Measurements from ENCODE around the gene ATG4A.

Gene ATG4A

DNA sequence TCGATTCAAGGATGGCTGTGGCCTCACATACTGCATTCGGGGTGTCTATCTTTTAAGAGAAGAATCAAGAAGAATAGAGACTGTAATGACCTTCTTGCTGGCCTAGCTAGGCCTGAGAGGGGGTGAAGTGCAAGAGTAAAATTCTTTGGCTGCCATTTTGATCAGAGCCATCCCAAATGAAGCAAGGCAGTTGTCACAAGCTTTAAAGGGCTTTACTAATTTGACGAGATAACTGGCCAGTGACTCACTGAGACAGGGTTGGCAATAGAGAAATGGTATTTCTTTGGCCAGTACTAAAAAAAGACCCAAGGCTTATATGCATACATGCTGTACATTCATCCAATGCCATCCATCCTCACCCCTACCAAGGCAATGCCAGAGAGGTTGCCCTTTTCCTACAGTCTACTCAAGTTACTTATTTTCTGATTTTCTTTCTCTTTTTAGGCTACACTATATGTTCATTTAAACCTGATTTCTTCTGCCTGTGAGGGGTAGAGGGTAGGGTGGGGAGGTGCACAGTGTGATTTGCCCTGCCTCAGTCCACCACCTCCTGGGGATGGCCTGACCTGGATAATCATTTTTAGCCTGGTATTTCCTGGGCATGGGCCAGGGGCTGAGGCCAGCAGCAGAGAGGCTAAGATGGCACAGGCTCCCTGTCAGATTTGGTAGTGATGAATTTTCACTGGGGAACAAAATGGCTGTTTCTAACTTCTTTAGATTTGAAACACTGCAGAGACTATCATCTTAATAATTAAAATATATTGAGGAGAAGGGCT is 32.2 kb downstream of the ATG4A start:
- no peak for DNase-seq

DNA sequence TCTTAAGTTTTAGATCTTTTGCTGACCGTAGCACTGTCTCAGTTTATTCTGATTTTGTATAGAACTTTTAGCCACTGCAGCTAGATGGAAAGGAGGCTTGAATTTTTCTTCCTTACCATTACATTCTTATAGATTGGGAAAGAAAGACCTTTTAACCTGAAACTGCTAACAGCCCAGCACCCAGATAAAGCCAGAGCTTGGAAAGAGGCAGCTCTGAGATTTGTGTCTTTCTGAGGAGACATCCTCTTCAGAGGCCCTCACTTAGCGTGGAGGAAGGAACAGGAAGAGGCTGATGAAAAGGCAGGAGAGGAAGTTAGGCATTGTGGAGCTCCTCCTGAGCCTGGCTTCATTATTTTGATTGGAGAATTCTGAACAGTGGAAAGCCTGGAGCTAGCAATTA is 35.1 kb downstream of the ATG4A start:
- no peak for DNase-seq

DNA sequence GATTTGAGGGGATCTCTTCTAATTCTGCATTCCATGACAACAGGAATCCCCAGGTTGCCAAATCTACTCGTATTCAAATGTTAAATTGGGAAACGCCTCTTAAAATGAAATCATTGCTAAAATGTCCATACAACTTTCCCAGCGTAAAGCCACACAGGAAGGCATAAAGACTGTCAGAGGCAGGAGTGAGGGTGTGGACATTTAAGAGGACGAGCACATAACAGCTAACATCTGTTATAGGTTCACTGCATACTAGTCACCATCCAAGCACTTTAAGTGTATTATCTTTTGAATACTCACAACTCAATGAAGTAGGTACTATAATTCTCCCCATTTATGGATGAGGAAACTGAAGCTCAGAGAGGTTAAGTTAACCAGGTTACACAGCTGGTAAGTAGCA is 35.6 kb downstream of the ATG4A start:
- no peak for DNase-seq

DNA sequence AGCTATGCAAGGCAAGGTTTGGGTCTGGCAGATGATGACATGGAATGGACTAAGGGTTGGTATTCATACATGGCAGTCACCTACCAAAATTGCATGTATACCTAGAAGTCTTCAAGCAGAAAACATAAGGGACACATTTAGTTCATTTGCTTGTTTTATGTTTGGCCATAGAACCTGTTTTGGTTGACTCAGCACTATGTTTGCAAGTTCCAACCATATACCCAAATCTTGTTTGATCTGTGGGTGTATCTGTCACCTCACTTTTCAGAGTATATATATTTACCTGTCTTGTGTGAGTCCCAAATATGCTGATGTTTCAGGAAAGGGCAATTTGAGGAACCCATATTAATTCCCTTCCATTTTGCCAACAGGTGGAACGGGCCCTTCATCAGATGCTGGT is 39.3 kb downstream of the ATG4A start:
- DNase-seq = no peak

DNA sequence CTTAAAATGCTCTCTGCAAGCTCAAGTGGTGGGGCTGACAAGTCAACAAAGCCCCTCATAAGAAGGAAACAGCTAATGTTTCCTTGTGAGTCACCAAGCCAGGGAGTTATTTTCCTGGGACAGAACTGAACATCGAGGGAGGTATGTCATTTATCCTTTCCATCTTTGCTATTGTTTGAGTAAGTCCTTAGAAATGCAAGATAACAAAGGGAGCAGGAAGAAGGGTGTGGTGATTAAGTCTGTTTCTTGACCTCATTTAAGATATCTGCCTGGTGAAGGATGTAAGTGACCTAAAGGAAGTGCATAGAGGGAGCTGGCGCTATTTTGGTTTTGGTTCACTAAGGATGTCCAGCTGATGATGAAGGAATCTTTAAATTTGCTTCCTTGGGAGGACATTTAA is 39.9 kb downstream of the ATG4A start:
- DNase-seq = no peak

DNA sequence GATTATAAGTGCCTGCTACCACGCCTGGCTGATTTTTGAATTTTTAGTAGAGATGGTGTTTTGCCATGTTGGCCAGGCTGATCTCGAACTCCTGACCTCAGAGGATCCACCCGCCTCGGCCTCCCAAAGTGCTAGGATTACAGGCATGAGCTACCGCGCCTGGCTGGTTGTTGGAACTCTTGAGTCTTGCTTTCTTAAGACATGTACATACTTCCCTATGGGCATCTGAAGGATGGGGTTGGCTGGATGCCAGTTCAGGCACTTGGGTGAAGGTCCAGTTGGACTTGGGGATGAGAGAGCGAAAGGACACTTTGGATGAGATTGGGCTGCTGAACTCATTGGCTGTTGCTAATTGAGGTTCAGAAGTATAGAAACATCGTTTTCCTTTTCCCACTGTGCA is 40.5 kb downstream of the ATG4A start:
- DNase-seq = no peak

DNA sequence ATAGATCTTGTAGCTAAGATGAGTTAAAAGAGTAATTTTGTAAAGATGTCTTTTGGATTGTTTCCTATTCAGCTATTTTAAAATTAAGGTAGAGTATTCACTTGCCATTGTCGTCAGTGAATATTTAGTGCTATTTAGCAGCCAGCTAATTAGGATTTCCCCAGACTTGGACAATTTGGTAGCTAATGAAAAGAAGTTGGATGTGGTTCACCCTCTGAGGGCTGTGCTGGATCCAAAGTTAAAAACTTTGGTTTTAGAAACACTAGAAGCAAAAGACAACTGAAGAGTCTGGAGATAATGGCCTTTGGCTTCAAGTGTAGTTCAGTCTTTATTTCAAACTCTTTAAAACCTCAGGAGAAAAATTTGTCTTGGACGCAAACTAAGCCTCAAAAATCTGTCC is 41.3 kb downstream of the ATG4A start:
- no peak for DNase-seq

DNA sequence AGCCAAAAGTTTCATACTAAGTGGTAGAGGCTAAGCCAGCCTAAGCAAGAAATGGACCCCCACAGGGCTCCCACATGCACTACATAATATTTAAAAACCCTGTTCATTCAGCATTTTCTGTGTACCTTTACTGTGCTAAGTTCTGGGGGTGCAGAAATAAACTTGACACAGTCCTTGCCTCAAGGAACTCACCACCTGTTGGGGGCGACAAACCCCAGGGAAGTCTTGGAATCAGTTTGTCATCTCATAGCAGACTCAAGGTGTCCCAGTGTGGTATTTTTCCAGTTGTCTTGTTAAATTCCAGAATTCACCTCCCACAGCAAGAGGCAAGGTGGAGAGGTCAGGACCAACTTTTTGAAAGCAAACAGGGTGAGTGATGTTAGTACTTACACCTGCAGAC is 43.1 kb downstream of the ATG4A start:
- DNase-seq = no peak

DNA sequence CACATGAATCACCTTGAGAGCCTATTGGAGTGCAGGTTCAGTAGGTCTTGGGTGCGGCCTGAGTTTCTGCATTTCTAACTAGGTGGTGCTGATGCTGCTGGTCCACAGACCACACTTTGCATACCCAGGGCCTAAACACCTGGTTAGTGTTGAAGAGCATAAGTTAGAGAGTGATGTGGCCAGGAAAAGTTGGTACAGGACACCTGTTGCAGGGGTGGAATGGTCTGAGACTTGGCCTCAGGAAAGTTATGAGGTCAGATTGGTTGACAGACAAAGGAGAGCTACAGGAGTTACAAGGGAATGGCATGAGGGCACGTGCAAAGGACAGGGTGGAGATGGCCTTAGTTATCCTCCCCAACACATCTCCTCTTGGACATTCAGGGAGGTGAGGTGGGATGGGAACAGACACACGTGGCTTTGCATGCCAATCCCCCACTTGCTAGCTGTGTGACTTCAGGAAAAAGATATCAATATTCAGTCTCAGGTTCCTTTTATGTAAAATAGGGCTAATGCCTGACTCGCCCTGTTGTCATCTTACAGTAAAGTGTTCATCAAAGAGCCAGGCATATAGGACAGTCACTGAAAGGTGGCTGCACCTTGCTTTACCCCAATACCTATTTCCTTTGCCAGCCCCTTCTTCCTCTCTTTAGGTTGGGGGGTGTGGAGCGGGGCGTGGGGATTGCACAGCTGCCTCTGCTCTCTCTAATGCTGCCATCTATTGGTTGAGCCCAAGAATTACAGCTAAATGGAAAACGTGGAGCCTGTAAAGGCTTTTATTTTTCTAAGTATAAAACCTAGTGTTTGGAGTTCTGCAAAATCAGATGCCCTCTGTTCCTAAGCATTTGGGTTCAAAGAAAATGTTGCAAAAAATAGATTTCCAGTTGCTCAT is 47.5 kb downstream of the ATG4A start:
- no peak for DNase-seq

DNA sequence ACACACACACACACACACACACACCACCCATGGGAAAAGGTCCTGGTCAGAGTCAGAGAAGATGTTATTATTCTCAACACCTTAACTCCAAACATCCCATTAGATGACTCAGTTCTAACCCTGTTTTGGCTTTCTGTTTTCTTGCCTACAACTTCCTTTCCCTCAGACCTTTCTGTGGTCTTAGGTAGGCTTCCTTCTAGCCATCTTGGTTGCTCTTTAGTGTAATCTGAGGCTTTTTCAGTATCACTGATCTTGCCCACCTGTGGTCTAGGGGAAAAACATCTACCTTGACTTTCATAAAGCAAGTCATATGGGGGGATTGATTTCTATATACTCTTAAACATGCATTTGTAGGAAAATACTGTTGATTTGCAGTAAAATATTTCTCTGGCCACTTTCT is 56.9 kb downstream of the ATG4A start:
- DNase-seq = no peak

DNA sequence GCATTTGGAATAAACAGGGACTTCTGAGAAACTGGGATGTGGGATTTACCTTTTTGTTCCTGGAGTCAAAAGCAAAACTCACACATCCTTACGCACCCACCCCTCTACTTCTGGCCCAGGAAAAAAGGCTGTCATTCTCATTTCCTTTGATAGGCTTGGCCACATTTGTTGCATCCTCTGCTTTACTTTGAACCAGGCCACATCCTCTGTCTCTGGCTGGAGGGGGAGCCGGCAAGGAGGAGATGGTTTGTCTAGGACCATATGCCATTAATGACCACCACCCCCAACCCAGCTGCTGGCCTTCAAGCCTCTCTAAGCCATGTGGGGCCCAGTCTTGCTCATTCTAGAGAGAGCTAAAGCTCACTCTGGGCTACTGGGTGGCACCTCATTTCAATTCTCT is 64.5 kb downstream of the ATG4A start:
- DNase-seq = no peak

DNA sequence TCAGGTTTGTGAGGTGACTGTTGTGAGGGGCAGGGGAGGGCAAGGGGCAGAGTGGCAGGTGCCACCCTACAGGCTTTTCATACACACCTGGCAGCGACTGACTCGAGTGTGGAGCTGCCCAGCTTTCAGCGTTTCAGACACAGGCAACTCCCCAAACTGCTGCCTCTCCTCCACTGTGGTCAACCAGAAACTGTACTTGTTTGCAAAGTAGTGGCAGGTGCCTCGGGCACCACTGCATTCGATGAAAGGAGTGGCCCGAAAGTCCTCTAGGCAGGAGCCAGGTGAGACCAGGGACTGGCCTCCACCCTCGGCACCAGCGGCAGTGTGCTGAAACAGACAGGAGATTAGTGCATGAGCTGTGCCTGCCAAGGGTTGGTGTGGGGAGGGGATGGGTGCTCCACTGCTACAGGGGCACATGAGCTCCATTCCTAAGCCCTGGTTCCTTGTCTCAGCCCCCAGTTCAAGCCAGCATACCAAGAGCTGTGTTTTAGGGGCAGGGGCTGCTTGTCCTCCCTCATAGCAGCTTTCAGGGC is 65.4 kb downstream of the ATG4A start:
- DNase-seq = no peak

DNA sequence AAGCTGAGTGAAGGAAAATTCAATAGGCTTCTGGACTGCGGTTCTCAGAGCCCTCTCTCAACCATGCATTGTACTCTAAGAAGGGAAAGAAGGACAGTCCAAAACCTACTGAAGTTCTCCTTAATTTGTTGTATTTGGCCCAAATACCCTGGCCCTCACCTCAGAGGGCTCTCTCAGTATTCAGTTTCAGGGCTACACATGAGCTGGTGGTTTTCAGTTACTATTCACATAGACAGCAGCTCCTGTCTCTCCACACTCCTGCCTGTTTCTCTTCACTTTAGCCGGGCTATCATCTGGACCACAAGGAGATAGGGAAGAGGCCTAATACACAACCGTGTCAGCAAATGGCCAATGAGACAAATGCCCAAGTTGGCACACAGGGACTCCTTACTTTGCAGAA is 66.0 kb downstream of the ATG4A start:
- DNase-seq = no peak

DNA sequence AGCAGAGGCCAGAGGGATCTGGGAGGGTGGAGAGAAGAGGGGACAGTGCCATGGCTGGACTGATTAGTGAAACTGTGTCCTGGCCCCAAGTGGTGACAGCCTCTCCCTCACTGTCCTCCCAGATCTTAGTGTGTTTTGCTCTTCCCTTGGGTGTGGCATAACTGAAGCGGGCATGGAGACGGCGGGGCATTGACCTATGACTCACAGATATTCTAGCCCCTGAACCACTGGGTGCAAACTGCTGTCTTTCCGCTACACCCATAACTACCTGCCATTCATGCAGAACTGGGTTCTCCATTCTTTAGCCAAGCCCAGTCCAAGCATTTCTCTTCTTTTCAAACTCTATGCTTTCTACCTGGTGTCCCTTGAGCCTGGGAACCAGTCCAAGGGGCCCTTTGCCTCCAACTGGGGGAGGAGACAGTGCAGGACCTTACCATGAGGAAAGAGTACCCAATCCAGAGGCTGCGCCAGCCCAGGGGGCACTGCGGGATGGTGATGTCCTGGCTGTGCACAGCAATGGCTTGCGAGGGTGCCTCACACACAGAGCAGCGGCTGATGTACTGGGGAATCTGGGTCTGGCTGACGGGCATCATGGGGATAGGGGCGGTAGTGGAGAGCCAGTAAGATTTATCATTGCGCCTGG is 67.6 kb downstream of the ATG4A start:
- no peak for DNase-seq

DNA sequence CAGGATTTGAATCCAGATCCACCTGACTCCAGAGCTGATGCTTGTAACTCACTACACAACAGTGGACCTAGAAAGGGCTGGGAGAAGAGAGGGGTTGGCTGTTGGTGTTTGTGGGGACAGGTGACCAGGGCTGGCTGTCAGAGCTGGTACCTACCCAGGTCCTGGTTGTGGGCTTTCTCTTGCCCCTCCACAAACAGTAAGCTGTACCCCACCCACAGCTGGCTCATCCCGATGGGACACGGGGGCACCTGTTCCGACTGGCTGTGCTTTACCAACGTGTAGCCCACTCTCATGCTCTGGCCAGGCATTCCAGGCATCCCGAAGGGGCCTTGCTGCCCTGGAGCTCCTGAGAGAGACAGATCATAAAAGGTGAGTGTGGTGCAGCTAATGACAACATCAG is 68.7 kb downstream of the ATG4A start:
- no peak for DNase-seq

DNA sequence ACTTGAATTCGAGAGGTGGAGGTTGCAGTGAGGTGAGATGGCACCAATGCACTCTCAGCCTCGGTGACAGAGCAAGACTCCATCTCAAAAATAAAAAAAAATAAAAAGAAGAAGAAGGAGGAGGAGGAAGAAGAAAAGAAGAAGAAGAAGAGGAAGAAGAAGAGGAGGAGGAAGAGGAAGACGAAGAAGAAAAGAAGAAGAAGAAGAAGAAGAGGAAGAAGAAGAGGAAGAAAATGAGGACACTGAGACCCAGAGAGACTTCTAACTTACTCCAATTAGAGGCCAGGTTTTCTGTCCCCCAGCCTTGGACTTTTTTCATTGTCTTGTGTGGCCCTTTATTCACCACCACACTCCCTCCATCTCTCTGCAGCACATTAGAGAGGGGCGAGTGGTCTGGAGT is 70.7 kb downstream of the ATG4A start:
- no peak for DNase-seq

DNA sequence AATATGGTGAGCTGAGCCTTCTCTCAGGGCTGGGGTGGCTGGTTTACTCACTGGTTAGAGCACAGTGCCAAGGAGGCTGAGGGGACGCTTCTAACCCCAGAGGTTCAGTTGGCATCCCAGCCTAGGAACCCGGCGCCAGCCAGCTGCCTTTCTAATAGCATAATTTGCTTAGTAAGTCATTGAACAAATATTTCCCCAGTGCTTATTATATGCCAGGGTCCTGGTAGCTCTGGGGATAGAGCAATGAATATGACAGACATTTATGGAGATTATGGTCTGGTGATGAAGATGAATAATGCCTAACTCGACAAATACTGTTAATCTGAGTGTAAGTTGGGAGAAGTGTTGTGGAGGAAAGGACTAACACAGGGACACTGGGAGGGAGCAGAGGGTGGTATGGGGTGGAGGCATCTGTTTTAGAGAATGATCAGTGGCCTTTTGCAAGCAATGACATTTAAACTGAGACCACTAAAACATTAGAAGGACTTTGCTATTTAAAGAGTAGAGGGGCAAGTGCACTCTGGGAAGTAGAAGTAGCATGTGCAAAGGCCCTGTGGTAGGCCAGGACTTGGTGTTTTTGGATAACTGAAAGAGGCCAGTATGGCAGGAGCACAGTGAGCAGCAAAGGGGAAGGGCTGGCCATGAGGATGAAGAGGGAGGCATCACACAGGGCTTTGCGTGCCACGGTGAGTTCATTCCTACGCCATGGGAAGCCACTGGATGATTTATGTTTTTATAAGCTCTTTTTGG is 71.9 kb downstream of the ATG4A start:
- DNase-seq = no peak

DNA sequence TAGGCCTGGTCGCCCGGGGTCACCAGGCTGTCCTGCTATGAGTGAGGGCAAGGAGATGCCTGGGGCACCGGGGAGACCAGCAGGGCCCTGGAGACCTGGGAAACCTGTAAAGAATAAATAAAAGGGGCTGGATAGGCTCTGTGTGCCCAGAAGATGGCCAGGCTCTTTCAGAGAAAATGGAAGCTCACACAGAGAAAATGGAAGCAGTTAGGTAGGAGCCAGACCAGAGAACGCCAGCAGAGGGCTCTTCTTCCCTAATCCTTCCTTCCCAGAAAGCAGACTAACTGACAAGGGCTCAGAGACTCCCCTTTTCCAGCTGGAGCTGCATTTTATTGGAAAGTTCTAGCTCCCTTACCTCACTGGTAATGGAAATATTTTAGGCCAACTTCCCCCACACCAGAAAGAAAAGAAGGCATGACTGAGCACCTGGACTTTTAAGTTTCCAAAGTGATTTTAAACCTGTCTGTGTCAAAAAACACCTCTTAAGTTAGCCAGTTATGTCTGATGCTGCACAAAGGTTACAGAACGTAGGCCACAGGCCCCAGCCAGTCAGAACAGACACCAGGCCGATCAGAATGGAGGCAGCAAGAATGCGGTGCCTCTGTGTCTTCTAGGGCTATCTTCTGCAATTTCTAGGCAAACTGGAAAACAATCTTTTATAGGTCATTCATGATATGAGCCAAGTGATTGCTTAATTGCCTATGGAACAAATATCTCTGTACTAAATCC is 74.0 kb downstream of the ATG4A start:
- no peak for DNase-seq

DNA sequence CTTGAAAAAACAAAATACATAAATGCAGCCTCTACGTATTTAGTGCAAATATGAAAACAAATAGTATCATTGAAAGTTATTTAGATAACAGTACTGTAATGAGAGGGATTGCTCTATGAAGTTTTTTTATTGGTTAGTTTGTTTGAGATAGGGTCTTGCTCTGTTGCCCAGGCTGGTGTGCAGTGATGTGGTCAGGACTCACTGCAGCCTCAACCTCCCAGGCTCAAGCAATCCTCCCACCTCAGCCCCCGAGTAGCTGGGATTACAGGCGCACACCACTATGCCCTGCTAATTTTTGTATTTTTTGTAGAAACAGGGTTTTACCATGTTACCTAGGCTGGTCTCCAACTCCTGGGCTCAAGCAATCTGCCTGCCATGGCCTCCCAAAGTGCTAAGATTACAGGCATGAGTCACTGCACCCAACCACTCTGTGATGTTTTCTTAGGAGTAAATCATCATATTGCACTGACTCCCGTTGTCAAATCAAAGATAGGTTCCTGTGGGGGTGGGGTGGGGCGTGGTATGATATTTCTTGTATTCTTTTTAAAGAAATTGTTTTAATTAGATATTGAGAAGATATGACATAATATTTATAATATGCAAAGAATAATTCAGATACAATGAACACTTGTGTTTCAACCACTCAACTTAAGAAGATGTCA is 75.8 kb downstream of the ATG4A start:
- DNase-seq = no peak

DNA sequence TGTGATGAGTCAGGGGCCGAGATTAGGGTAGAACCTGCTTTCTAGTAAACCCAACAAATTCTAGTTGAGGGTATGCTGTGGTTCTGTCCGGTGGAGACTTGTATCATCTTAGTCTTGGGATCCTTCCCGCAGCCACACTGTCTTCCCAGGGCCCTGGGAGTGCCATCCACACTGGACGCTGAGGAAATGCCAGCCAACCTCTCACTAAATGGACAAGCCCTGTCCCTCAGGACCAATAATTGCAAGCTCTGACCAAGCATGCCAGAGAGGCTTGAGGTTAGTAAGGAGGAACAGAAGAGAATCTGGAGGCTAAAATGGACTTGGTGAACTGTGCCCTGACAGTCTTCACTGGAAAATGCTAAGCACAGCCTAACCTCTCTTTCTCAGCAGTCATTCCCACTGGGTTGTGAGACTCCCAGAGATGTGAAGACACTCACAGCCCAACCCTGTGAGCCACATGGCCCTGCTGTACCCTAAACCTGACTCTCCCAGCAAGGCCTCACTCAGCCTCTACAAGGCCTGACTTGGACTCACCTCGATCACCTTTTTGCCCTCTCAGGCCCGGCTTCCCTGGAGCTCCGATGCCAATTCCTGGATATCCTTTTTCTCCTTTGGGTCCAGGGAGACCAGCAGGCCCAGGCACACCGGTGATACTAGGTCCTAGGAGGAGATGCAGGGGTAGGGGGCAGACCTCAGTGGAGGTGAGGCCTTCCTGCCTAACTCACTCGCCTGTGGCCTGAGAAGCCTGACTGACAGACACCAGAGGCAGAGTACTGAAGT is 77.6 kb downstream of the ATG4A start:
- DNase-seq = no peak

DNA sequence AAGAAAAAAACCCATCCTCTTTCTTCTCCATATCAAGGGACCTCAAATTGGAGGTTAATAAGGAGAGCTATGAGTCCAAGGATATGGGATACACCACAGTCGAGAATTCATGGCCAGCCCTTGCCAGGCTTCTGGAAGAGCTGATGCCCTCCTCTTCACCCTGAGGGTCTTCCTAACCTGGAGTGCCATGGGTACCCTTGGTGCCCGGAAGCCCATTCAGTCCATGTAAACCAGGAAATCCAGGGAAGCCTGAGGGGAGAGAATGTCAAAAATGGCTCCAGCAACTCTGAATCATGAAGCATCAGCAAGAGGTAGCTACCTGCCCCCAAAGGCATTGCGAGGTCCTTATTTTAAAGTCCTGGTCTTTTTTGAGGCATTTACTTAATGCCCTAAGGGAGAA is 78.2 kb downstream of the ATG4A start:
- no peak for DNase-seq

Measured in inflammatory macrophage treated with lipopolysaccharide for 4 hours (primary cell).